ENCODE data around the gene SLITRK3.
"Not testable (repeated sequence)": the region's sequence is repeated elsewhere in the genome, so short reads cannot be mapped to it uniquely, and the experiment has no call there.

SLITRK3 gene

DNA sequence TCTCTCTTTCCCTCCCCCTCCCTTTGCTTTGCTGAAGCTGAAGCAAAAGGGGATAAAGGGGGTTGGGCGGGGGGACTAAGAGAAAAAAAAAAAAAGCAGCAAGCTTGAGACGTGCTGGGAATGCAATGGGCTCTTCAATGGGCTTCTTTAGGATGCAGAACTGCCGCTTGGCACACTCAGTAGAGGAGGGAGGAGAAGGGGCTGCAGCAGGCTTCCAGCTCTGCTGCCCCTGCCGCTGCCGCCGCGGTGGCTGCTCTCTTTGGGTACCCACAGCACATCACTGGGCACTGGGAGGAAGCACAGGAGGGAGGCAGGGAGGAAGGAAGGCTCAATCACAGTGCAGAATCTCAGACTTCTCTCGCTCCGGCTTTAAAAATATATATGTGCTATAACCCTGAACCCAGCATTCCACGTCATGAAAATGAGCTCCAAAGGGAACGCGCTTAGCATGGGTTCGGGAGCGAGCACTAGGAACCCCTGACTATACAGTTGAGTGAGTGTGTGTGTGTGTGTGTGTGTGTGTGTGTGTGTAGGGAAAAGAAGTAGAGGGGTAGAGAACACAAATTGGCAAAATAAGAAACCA lies 3.5 kb downstream of the SLITRK3 start:
- peak; percentile 63 for DNase-seq (ENCODE audit: low spot score)

DNA sequence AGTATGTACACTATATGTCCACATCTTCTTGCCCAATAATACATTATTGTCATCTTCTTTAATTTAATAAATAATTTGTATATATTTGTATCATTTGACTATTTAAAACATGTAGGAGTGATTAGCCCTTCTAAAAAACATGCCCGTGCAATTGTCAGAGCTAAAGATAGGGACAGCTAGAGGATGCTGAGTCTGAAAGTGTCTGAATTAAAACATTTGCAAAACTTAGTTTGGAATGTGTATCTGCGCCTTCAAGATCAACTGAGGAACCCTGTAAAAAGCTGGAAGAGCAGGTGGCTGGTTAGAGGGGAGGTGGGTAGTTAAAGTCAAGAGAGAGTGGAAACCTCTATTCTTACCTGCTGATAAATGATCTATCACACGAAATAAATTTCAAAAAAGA lies 4.7 kb downstream of the SLITRK3 start:
- no peak for DNase-seq (ENCODE audit: low spot score)

DNA sequence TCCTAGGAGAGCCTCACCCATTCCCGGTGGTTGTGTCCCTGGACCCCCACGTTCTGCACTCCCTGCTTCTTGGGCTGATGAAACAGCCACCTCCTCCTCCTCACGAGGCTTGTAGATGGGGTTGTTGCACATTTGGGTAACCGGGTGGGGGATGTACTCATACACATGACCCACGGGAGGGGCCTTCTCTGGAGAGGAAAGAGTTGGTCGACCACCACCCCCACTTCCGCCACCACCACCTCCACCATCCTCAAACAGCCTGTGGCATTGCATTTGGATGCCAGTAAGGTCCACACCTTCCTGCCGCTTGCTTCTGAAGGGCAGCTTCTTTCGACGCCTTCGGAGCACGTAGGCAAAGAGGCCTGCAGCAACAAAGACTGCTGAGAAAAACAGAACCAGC lies 7.7 kb downstream of the SLITRK3 start:
- no peak for DNase-seq (ENCODE audit: low spot score)

DNA sequence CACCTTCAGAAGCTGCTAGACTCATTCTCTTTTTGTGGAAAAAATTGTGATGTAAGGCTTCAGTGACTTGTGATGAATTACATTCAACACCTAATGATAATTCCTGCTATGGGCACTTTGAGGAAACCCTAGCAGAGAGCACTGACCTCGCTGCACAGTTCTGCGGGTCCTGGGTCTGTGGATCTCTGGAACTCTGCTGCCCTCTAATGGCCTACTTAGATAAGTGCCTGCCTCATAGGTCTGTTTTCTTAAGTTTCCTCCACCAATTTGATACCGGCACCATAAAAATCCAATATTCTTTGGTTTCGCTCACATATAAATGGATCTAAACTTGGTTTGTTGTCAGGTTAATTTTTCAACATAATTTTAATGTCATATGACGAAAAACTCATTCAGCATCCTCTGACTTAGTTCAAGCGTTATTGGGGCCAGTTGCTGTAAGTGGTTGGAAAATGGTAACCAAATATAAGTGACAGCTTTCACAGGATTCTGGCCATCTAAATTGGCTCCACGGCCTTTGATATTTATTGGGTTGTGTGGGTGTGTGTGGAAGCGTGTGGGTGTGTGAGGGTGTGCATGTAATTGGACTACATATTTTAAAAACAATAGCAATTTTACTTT lies 10.4 kb downstream of the SLITRK3 start:
- DNase-seq (ENCODE audit: low spot score), result peak; percentile 68

DNA sequence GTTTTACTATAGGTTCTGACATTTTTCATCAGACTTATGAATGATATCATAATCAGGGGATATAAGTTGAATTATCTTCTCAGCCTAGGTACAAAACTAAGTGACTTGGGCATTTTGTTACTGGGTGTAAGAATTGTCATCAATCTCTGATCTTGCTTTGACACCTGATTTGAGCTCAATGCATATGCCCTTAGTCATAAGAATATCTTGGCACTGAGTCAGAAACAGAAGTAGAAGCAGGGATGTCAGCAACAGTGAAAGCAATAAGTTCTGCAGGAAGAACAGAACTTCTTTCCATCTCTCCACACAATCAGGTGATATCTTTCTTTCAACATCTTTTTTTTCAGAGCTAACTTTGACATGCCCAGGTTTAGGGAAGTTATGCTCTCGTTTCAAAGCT lies 14.6 kb downstream of the SLITRK3 start:
- DNase-seq (ENCODE audit: low spot score), result no peak

DNA sequence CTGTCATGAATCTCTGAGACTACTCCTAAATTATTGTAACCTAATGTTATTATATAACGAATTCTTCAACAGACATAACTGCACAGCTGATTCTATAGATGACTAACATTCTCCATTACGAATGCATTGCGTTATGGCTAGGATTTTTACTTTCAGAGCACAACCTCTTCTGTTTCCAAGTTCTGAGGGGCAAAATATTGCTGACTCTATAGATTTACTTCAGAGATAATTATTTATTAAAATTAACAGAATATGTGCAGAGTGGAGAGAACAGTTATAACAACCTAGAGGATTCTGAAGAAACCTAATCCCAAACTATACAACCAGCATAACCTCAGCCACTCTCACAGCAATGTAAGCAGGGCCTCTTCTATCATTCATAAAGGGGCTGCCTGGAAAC lies 25.9 kb downstream of the SLITRK3 start:
- DNase-seq (ENCODE audit: low spot score), result no peak

DNA sequence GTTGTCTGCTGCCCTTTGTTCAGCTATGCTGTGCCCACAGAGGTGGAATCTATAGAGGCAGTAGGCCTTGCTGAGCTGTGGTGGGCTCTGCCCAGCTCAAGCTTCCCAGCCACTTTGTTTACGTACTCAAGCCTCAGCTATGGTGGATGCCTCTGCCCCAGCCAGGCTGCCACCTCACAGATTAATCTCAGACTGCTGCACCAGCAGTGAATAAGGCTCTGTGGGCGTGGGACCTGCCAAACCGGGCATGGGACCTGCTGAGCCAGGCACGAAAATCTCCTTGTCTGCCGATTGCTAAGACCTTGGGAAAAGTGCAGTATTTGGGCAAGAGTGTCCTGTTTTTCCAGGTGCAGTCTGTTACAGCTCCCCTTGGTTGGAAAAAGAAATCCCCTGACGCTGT lies 26.8 kb downstream of the SLITRK3 start:
- DNase-seq (ENCODE audit: low spot score), result no peak

DNA sequence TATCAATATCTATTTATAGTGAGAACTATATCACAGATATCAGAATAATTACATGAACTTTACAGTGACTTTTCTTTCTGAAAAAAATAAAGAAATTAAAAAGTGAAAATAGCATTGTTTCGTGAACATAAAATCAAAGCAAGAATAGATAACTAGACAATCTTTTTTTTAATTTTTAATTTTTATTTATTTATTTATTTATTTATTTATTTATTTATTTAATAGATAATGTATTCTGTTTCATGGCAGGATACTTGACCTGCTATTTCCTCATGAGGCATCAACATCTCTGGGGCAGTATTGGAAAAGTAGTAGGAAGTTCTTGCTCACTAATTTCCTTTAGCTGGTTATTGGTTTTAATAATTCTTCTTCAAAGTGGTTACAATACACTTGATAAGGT lies 33.3 kb downstream of the SLITRK3 start:
- DNase-seq (ENCODE audit: low spot score), result no peak

DNA sequence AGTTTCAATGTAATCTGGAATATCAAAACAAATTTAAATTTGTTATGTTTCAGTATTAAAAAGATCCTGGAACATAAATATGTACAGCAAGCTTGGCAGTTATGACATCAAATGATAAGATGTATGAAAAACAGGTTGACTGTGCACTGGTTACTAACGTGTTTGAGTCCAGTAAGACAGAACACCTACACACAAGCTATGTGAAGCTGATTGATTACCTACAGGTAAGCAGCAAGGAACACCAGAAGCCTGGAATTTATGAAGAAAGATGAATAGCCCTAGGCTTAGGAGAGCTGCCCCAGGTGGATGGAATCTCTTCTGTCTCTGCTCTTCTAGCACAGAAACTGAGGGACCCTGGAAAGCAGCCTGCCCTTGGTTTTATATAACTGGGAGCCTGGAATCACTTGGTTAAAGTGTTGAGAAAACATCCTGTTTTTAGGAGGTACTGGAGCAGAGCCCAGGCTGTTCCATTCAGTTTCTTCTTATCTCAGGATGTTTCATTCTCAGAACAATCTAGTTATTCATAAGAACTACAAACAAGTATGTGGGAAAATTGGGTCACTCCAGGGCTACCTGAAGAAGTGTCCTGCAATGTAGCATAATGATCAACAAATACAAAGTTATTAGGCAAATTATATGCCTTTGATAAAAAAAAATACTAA lies 36.3 kb downstream of the SLITRK3 start:
- no peak for DNase-seq (ENCODE audit: low spot score)

DNA sequence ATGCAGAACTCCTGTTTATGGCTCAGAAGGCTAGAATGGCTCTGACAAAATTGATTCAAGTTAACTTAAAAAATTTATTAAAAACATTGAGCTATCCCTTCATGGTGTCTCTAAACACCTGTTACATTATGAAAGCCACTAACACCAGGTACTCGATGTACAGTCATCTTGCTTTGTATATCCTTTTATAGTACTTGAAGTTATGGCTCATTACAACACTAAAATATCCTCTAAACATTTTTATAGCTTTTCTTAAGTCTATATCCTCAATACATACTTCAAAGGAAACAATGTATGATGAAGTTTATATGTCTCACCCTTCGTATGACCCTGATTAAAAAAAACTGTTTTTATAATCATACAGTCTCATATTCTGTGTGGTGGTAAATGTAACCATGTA lies 38.2 kb downstream of the SLITRK3 start:
- DNase-seq (ENCODE audit: low spot score), result no peak

DNA sequence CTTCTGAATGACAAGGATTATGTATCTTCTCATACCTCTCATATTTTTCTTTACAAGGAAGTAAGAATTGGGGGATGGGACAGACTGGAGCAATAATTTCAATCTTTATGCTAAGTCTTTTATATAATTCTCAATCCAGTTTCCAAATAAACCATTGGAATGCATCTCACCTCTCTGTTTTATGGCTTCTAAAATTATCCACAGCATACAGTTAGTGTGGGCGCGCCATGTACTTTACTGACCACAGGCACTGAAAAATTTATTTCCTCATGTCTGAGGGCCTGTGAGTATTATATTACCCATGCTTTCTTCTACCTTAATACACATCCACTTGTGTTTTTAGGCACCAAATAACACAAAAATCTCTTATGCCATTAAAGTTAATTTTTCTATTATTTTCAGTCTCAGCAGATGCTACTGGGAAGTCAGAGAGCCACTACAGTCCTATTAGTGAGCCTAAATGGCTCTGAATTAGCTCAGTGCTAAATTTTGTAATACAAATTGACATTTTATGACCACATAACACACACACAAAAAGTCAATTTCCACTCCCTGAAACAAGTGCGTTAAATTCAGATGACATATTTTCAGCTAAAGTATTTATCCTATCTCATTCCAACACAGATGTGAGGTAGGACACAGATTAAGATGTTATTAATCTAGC lies 39.3 kb downstream of the SLITRK3 start:
- no peak for DNase-seq (ENCODE audit: low spot score)

DNA sequence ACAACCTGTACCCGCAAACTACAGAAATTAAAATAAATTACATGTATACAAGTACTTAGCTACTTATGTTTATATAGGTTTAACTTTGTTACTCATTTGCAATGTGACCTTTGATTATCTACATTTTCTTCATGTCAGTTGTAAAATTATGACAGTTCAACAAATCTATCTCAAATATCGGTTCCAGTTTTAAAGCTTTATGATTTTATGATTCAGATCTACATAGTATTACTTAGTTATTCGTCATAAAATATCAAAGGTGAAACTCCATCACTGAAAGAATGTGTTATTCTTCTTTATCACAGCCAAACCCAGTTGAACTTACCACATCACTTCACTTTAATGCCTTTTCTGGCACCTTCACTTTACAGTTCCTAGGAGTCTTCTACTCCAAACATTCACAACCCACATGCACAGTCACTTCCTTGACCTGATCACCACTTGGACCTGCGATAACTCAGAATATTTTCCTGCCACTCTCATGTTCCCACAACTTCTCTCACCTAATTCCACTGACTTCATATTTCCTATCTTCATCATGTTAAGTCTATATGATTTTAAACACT lies 47.2 kb downstream of the SLITRK3 start:
- no peak for DNase-seq (ENCODE audit: low spot score)

DNA sequence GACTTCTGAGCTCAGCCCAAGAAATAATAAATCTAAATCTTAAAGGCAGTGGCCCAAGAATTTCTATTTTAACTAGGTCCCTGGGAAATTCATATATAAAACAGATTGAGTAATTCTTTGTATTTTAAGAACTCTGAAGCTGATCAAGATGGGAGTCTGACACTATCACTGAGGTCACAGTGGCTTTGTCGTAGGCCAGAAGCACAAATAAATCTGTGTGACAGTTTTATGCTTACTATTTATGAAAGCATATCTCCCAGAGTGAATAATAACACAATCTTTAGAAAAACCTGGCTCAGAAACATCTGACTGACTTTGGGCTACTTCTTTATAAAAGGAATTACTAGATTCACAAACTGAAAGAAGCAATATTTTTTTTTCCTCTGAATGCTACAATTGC lies 51.9 kb downstream of the SLITRK3 start:
- no peak for DNase-seq (ENCODE audit: low spot score)

DNA sequence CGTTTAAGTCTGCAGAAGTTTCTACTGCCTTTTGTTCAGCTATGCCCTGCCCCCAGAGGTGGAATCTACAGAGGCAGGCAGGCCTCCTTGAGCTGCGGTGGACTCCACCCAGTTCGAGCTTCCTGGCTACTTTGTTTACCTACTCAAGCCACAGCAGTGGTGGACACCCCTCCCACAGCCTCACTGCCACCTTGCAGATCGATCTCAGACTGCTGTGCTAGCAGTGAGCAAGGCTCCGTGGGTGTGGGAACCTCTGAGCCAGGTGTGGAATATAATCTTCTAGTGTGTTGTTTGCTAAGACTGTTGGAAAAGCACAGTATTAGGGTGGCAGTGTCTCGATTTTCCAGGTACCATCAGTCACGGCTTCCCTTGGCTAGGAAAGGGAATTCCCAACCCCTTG lies 56.3 kb downstream of the SLITRK3 start:
- DNase-seq (ENCODE audit: low spot score), result not testable (repeated sequence)

All from iPS-NIHi11 (cell line).